Umbilical cord (tissue), 2 donors: ENCODE measurements around the gene RANBP10. TPM values are rescaled to one million over a fixed set of nuclear protein-coding genes. Genes with fewer than 3 reads are reported as not detected.
"Not testable (repeated sequence)": the region's sequence is repeated elsewhere in the genome, so short reads cannot be mapped to it uniquely, and the experiment has no call there.

ENCODE experiments used
- DNase-seq: peaks from one replicate; pipeline ENCODE4 v3.0.0-alpha.2; 2015; ENCODE audit warnings: low spot score
- total RNA-seq: library from RNA; depleted of rRNA; stranded (reverse); fragments of >200 nt; gene quantifications from one replicate; pipeline ENCODE4 v1.2.3, GENCODE V29; 2014; ENCODE audit warnings: low replicate concordance; ENCODE audit not compliant: insufficient read depth

The RANBP10 gene
- total RNA-seq = 2.4 TPM

DNA sequence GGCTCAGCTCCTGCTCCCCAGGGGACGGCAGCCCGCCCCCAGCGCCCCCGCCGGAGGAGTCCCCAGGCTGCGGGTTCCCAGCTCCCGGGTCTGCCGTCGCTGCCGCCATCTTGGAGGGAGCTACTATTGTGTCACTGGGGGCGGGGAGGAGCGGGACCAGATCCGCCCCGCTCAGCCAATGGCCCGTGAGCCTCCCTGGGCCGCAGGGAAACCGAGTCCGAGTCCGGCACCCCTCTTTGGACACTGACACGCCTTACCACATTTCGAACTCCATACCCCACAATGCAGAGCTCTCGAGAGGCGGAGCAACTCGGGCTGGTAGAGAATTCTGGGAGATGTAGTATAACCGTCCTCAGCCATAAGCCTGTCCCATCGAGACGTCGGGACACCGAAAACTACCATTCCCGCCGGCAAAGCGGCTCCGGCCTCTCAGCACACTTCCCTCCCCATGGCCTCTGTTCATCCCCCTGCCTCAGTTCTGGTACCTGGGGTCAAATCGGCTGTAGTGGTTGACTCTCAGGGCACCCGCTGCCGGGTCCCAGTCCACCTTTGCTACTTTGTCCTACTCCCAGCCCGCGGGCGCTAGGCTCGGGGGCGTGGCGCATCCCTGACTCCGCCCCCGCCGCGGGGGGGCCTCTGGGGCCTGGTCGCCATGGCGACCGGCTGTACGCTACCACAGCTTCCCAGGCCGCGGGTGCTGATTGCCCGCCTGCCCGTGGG, at the start of gene RANBP10, which contains the start of gene TSNAXIP1:
RANBP10 (minus strand) TSS at position 133 of the 720 bp plus-strand sequence; CDS start at position 109, 24 bp downstream.
TSNAXIP1 (plus strand) TSS at position 462 of the 720 bp plus-strand sequence. CDS start 261 bp downstream, outside the sequence.
- DNase-seq = peak; percentile 100

DNA sequence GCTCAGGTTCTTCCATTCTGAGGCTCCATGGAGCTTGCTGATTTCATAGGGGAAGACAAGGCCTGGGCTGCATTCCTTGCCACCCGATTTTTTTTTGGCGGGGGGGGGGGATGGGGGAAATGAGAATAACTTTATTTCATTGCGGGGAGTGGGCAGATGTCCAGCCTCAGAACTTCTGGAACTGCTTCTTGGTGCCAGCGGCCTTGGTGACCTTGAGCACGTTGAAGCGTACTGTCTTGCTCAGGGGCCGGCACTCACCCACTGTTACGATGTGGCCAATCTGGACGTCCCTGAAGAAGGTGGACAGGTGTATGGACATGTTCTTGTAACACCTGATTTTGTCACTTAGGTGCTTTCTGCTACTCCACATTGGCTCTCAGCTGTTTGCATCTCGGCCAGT, 49.4 kb upstream of the RANBP10 start:
- no peak for DNase-seq

DNA sequence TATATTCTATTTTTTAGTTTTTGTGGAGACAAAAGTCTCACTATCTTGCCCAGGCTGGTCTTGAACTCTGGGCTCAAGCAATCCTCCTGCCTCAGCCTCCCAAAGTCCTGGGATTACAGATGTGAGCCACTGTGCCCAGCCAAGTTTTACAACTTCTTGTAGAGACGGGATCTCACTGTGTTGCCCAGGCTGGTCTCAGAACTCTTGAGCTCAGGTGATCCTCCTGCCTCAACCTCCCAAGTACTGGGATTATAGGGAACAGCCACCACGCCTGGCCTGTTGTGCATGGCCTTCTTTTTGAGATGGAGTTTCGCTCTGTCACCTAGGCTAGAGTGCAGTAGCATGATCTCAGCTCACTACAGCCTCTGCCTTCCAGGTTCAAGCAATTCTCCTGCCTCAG, 47.3 kb upstream of the RANBP10 start:
- no peak for DNase-seq

DNA sequence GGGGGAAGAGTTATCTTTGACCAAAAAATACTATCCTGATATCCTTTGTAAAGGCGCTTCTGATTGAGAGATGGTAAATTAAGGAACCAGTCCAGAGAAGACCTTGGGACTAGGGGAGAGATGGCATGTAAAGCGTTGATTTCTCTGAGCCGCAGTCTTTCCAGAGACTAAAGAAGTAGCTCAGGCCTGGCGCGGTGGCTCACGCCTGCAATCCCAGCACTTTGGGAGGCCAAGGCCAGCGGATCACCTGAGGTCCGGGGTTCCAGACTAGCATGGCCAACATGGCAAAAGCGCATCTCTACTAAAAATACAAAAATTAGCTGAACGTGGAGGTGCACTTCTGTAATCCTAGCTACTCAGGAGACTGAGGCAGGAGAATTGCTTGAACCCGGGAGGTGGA, 41.8 kb upstream of the RANBP10 start:
- DNase-seq = no peak

DNA sequence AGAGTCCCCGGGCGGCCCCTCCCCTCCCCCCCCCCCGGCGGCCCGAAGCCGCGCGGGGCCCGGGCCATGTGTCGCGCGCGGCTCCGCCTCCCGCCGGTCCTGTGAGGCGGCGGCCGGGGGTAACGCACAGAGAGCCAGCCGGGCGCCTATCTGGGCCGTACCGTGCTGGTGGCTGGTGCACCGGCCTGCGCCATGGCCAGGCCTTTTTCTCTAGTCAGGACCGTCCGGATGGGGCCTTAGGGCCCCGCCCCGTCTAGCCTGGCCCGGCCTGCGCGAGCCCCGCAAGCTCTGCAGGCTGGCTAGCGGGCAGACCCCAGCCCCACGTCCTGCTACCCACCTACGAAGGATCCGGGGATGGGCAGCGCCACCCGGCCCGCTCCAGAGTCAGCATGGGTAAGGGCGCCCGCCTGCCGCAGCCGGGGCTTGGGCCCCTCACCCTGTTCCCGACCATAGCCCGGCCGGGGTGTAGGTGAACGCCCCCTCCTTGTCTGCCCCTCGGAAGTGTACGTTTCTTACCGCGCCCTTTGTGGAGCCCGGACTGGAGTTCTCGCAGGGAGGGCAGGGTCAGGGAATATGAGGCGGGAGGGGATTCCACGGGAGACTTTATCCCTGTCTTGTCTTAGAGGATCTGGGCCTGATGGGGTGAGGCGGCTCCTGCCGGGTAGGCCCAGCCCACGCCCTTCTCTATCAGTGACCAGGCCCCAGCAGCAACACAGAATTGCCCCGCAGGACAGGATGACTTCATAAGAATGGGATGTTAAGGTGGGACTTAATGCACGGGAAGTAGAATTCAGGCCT, 40.9 kb upstream of the RANBP10 start, which contains the start of gene CENPT:
CENPT (minus strand) TSS at position 630 of the 798 bp plus-strand sequence. CDS start 13,834 bp downstream, outside the sequence.
- peak; percentile 77 for DNase-seq

DNA sequence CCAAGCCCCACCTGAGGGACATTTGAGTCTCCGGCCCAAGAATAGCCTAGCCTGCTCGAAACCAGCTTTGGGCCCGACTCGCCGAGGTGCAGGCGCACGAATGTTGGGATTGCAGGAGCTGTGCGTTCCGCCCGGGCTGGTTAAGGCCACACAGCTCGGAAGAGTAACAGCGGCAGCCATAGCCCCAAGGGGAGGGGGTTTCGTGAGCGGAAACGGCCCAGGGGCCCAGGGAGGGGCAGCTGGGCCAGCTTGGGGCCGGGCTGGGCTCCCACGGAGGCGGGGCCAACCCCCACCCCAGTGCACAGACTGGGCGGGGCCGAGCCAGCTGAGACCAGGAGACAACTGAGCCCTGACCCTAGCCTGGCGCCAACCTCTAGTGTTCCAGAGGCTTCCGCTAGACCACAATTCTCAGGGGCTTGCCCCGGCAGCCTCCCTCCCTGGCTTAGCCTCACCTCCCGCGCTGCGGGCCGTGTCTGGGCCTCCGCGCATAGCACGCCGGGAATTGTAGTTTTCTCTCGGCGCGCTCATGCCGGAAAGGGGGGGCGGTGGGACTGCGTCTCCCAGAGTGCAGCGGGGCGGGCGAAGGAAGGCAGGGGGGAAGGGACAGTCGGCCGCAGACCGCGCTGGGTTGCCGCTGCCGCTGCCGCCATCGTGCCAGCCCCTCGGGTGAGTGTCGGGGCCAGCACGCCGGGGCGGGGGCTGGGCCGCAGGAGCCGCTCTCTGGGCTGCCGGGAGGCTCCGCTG, 40.1 kb upstream of the RANBP10 start, which contains the start of gene NUTF2:
NUTF2 (plus strand) TSS at position 614 of the 744 bp plus-strand sequence. CDS start 18,198 bp downstream, outside the sequence.
- DNase-seq = peak; percentile 99

DNA sequence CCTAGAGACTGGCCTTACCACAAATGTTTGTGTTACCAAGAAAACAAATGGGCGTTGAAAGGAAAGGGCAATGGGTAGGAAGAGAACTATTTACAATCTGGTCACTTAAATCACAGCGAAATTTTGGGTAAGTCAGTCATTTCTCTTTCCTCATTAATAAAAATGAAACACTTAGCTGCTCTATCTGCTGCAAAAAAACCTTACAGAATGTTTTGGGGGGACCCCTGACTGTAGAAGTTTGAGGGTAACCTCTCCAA, 39.6 kb upstream of the RANBP10 start:
- no peak for DNase-seq

DNA sequence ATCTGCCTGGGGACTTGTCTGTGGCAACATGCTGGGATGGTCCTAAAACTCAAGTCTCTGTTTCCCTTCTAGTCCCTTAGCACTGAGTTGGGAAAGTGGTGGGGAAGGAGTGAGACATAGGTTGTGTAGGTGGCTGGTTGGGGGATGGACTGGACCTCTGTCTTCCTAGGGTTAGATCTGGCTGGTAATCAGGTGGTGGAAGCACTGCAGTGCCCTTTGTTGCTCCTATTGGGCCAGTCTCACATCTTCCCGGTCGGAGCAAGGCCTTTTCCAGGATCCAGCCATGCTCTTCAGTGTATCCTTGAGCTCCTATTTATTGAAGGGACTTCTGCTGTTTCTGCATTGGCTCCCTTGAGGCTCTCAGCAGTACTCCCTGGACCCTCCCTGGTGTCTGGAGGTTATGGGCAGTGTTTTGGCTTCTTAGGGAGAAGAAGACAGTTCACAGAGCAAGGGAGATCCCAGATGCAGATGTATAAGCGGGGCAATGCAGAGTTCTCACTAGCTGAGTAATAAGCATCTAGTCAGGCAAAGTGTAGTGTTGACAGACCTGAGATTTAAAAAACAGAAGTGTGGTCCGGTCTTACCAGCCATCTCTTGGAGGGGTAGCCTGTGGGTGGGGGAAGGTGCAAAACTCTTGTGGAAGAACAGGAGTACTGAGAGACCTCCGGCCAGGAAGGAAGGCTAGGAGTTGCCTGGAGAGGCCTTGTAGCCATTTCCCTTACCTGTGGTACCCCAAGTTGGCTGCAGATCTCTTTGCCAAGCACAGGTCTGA, 39.1 kb upstream of the RANBP10 start:
- DNase-seq = no peak

DNA sequence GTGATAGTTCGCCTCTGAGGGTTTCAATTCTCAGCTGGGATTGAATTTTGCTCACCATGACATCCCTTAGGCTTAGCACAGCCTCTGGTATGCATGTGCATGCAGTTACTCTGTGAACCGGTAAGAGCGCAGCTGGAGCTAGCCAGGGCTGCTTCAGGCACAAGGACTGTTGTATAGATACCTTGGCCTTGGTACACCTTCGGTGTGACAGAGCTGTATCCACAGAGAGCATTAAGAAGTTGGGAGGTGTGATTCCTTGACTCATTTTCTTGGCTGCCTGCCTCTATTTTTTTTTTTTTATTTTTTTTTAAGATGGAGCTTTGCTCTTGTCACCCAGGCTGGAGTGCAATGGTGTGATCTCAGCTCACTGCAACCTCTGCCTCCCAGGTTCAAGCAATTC, 38.1 kb upstream of the RANBP10 start:
- DNase-seq = no peak

DNA sequence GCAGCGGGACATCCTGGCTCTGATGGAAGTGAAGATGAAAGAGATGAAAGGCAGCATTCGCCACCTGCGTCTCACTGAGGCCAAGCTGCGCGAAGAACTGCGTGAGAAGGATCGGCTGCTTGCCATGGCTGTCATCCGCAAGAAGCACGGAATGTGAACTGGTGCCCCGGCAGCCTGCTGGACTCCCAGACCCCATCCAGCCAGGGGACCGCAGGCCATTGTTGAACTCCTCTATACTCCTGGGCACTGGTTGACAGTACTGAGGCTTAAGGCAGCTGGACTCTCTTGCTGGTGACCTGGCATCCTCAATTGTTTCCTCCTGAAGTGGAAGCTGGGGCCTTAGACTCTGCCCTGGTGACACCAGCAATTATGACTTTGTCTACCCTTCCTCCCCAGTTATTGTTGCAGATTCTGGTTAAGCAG, 37.0 kb upstream of the RANBP10 start:
- no peak for DNase-seq

DNA sequence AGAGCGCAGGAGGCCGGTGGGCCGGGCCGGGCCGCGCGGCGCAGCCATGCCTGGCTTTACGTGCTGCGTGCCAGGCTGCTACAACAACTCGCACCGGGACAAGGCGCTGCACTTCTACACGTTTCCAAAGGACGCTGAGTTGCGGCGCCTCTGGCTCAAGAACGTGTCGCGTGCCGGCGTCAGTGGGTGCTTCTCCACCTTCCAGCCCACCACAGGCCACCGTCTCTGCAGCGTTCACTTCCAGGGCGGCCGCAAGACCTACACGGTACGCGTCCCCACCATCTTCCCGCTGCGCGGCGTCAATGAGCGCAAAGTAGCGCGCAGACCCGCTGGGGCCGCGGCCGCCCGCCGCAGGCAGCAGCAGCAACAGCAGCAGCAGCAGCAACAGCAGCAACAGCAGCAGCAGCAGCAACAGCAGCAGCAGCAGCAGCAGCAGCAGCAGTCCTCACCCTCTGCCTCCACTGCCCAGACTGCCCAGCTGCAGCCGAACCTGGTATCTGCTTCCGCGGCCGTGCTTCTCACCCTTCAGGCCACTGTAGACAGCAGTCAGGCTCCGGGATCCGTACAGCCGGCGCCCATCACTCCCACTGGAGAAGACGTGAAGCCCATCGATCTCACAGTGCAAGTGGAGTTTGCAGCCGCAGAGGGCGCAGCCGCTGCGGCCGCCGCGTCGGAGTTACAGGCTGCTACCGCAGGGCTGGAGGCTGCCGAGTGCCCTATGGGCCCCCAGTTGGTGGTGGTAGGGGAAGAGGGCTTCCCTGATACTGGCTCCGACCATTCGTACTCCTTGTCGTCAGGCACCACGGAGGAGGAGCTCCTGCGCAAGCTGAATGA, 36.4 kb upstream of the RANBP10 start:
- peak; percentile 50 for DNase-seq

DNA sequence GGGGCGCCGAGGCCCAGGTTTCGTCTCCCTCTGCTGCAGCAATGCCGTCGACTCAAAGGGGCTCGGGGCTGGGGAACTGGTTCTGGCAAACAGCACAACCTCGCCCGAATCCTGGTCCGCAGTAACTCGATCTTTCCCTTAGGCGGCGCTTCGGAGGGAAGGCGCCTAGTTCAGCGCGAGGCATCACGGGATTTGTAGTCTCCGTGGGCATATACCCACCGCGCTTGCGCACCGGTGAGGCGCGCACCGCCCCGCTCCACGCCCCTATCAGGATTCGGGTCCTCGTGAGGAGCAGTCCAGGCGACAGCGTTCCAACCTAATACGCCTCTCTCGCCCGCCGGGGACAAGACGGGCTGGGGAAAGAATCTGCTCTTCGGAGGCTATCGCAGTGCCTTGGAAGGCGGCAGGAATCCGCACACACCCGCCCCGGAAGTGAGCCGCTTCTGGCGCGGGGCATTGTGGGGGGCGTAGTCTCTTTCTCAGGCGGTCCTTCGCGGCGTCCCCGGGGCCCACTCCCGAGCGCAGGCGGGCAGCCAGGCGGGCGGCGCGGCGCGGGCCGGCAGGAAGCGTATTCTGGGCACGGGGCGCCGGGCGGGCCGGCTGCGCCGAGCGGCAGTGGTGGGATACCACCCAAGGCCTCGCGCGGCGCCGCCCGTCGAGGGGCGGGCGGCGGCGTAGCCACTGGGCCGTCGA, 35.6 kb upstream of the RANBP10 start, which contains the start of gene THAP11:
THAP11 (plus strand) TSS at position 505 of the 693 bp plus-strand sequence. CDS start 235 bp downstream, outside the sequence.
- peak; percentile 99 for DNase-seq

DNA sequence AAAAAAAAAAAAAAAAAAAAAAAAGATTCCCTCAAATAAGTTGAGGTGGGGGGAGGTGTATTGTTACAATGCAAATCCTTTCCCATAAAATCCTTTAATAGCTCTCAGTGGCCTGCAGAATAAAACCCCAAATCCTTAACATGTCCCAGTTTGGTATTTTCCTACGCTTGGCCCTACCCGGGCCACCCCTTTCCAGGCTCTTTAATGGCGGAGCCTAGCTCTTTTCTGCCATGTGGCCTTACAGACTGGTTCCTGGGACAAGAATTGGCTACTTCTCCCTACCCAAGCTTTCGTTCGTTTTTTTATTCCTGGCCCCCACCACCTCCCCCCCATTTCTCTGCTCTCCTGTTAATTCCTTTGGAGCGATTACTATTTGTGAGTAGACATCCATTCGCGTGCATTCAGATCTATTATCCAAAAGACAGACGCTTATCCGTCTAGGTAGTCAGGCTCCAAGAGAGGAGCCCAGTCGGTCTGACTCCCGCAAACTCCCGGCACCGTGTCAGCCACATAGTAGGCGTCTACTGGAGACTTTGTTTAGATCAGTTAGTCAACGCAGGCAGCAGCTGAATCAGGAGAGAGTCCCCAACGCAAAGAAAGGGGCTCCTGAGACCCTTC, 34.9 kb upstream of the RANBP10 start:
- no peak for DNase-seq

DNA sequence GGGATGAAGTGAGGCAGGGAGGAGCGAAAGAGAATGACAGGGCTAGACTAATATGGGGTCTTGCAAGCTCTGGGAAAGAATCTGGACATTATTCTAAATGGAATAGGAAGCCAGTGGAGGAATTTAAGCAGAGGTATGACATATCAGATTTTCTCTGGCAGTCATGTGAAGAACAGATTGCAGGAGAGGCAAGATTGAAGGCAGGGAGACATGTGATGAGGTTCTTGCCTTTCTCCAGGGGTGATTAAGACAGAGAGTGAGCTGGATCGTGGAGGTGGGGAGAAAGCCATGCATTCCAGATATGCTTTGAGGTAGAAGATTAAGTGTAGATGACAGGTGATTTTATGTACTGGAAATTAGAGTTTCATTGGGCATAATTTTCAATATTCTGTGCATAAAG, 31.5 kb upstream of the RANBP10 start:
- DNase-seq = no peak

DNA sequence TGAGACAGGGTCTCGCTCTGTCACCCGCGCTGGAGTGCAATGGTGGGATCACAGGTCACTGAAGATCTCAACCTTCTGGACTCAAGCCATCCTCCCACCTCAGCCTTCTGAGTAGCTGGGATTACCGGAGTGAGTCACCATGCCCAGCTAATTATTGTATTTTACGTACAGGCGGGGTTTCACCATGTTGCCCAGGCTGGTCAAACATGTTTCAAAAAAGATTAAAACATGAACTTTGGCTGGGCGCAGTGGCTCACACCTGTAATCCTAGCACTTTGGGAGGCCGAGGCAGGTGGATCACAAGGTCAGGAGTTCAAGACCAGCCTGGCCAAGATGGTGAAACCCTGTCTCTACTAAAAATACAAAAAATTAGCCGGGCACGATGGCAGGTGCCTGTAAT, 30.8 kb upstream of the RANBP10 start:
- DNase-seq = not testable (repeated sequence)

DNA sequence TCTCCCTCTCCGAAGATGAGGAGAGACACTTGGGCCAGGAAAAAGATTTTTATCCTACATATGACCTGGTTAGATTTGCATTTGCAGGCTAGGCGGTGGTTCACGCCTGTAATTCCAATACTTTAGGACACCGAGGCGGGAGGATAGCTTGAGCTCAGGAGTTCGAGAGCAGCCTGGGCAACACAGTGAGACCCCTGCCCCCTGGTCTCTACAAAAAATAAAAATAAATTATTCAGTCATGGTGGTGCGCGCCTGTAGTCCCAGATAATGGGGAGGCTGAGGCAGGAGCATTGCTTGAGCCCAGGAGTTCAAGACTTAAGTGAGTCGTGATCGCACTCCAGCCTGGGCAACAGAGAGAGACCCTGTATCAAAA, 27.9 kb upstream of the RANBP10 start:
- DNase-seq = no peak

DNA sequence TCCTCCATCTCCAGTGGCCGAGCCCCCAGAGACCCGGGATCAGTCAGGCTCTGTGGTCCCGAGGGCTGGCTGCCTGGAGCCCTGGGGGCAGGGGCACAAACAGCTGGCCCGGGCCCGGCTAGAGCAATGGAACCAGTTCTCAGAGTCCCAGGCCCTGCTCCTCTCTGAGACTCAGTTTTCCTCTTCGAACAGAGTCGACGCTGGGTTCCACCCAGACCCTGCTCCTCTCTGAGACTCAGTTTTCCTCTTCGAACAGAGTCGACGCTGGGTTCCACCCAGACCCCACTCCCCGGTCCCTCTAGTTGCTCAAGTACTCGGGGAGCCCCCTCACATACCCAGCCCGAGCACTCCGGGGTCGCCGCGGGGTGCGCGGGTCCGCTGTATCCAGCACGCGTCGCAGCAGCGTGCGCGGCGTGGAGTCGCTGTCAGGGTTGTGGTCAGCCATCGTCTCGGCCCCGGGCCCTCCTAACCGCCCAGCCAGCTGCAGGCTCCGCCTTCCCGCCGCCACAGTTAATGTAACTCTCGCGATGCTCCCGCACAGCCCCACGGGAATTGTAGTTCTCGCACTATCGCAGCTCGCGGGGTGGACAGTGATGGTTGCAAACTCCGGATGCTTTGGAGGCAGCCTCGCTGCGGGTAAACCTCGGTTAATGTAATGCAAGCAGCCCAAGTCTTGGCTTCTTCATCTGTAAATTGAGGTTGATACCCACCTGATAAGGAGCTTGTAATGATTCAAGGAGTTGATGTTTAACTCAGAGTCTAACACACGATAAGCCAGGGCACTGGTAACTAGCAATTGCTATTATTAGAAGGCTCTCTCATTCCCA, 27.3 kb upstream of the RANBP10 start:
- peak; percentile 96 for DNase-seq

DNA sequence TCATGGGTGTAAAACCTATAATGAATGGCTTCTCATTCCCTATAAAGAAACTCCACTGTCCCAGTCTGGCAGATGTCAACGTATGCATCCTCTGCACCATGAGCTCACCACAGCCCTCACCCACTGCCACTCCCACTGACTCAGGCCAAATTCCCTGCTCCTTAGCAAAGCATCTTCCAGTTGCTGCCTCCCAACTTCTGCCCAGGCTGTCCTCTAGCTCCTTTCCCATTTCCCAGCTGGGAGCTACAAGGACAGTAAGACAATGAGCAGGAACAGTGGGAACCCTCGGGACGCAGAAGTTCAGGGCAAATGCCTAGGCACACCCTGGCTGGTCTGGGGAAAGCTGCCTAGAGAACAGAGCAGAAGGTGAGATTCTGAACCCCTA, 26.7 kb upstream of the RANBP10 start:
- peak; percentile 68 for DNase-seq
